Adipocyte (in vitro differentiated cells): ENCODE data around the gene VWC2L.
A peak's percentile ranks its signal among the peaks of the same experiment; 100 is the strongest.

Source experiments
- DNase-seq: peaks from one replicate; pipeline ENCODE4 v3.0.0-alpha.2; 2015; ENCODE audit warnings: low read depth
- H3K27me3 ChIP-seq: replicated peaks from 2 replicates; pipeline ENCODE4 v1.7.0; 2013; ENCODE audit warnings: mild to moderate bottlenecking, low read length, moderate library complexity; ENCODE audit not compliant: control insufficient read depth, insufficient read depth
- H3K36me3 ChIP-seq: 2 replicates; pipeline ENCODE4 v1.7.0; 2013; ENCODE audit warnings: low read length, mild to moderate bottlenecking, moderate library complexity; ENCODE audit not compliant: control insufficient read depth, insufficient read depth, severe bottlenecking
- H3K4me1 ChIP-seq: 2 replicates; pipeline ENCODE4 v1.7.0; 2013; ENCODE audit warnings: mild to moderate bottlenecking, low read length, moderate library complexity; ENCODE audit not compliant: control insufficient read depth, insufficient read depth
- H3K4me3 ChIP-seq: 2 replicates; pipeline ENCODE4 v1.7.0; 2013; ENCODE audit warnings: mild to moderate bottlenecking, low read length, moderate library complexity
- H3K9ac ChIP-seq: 2 replicates; pipeline ENCODE4 v1.7.0; 2013; ENCODE audit warnings: mild to moderate bottlenecking, low read length, moderate library complexity
- H3K9me3 ChIP-seq: 2 replicates; pipeline ENCODE4 v1.7.0; 2013; ENCODE audit warnings: mild to moderate bottlenecking, low read length, moderate library complexity; ENCODE audit not compliant: control insufficient read depth

The VWC2L gene

GRCh38 chr2:214542295-214542694 lies 131.4 kb downstream of the VWC2L start:
- Histone ChIP-seq H3K9ac (no peak overlapping the region), H3K4me1 (peaks cover 3% of the 10 kb centered on the region), H3K9me3 (no peaks in the 10 kb centered on the region), H3K27me3 (no peaks in the 10 kb centered on the region), H3K36me3 (no peaks in the 10 kb centered on the region), H3K4me3 (no peak overlapping the region)
- DNase-seq = no peak

GRCh38 chr2:214542866-214543265 lies 132.0 kb downstream of the VWC2L start:
- no peaks in the 10 kb centered on the region for H3K27me3 ChIP-seq
- peak; percentile 48 for DNase-seq
- H3K36me3 ChIP-seq = no peaks in the 10 kb centered on the region

GRCh38 chr2:214543386-214543955 lies 132.6 kb downstream of the VWC2L start:
- no peaks in the 10 kb centered on the region for H3K9me3 ChIP-seq
- peak; percentile 56 for DNase-seq
- H3K4me1 ChIP-seq = peaks cover 8% of the 10 kb centered on the region
- H3K4me3 ChIP-seq = no peak overlapping the region
- no peak overlapping the region for H3K9ac ChIP-seq
- H3K36me3 ChIP-seq = no peaks in the 10 kb centered on the region
- no peaks in the 10 kb centered on the region for H3K27me3 ChIP-seq

More at GRCh38 chr2:214542866-214543265, 132.0 kb downstream of the VWC2L start:
- peaks cover 3% of the 10 kb centered on the region for H3K4me1 ChIP-seq
- H3K9ac ChIP-seq = no peak overlapping the region
- H3K4me3 ChIP-seq = no peak overlapping the region
- H3K9me3 ChIP-seq = no peaks in the 10 kb centered on the region

GRCh38 chr2:214545898-214546542 lies 135.2 kb downstream of the VWC2L start:
- Histone ChIP-seq H3K9ac (no peak overlapping the region), H3K4me3 (no peak overlapping the region), H3K4me1 (peaks cover 8% of the 10 kb centered on the region), H3K27me3 (no peaks in the 10 kb centered on the region), H3K9me3 (no peaks in the 10 kb centered on the region), H3K36me3 (no peaks in the 10 kb centered on the region)
- DNase-seq = no peak

GRCh38 chr2:214547931-214548330 lies 137.1 kb downstream of the VWC2L start:
- H3K4me3 ChIP-seq = no peak overlapping the region
- no peaks in the 10 kb centered on the region for H3K9me3 ChIP-seq
- no peak for DNase-seq
- H3K9ac ChIP-seq = no peak overlapping the region
- H3K36me3 ChIP-seq = no peaks in the 10 kb centered on the region
- peaks cover 5% of the 10 kb centered on the region for H3K4me1 ChIP-seq
- no peaks in the 10 kb centered on the region for H3K27me3 ChIP-seq

- Histone ChIP-seq H3K9ac (no peak overlapping the region), H3K4me1 (peaks cover 5% of the 10 kb centered on the region), H3K4me3 (no peak overlapping the region), H3K36me3 (no peaks in the 10 kb centered on the region), H3K27me3 (no peaks in the 10 kb centered on the region), H3K9me3 (no peaks in the 10 kb centered on the region)
- peak; percentile 41 for DNase-seq
Observed at GRCh38 chr2:214549946-214550345, 139.1 kb downstream of the VWC2L start.

- H3K4me3 ChIP-seq = no peak overlapping the region
- H3K27me3 ChIP-seq = no peaks in the 10 kb centered on the region
- H3K36me3 ChIP-seq = no peaks in the 10 kb centered on the region
- H3K9me3 ChIP-seq = no peaks in the 10 kb centered on the region
- peaks cover 5% of the 10 kb centered on the region for H3K4me1 ChIP-seq
- DNase-seq = no peak
- H3K9ac ChIP-seq = no peak overlapping the region
Observed at GRCh38 chr2:214550786-214551185, 139.9 kb downstream of the VWC2L start.

- Histone ChIP-seq H3K27me3 (no peaks in the 10 kb centered on the region), H3K36me3 (no peaks in the 10 kb centered on the region), H3K4me1 (no peaks in the 10 kb centered on the region), H3K9me3 (no peaks in the 10 kb centered on the region), H3K4me3 (no peak overlapping the region), H3K9ac (no peak overlapping the region)
- DNase-seq = no peak
Observed at GRCh38 chr2:214557884-214558283, 147.0 kb downstream of the VWC2L start.

- Histone ChIP-seq H3K27me3 (no peaks in the 10 kb centered on the region), H3K4me1 (no peaks in the 10 kb centered on the region), H3K9ac (no peak overlapping the region), H3K36me3 (no peaks in the 10 kb centered on the region), H3K9me3 (no peaks in the 10 kb centered on the region), H3K4me3 (no peak overlapping the region)
- no peak for DNase-seq
Observed at GRCh38 chr2:214558341-214558740, 147.5 kb downstream of the VWC2L start.

- DNase-seq = no peak
- no peaks in the 10 kb centered on the region for H3K27me3 ChIP-seq
- no peaks in the 10 kb centered on the region for H3K4me1 ChIP-seq
- no peak overlapping the region for H3K9ac ChIP-seq
- H3K36me3 ChIP-seq = no peaks in the 10 kb centered on the region
- no peak overlapping the region for H3K4me3 ChIP-seq
- no peaks in the 10 kb centered on the region for H3K9me3 ChIP-seq
Observed at GRCh38 chr2:214560176-214560575, 149.3 kb downstream of the VWC2L start.

- H3K9ac ChIP-seq = no peak overlapping the region
- H3K4me3 ChIP-seq = no peak overlapping the region
- peak; percentile 57 for DNase-seq
- no peaks in the 10 kb centered on the region for H3K36me3 ChIP-seq
- H3K4me1 ChIP-seq = no peaks in the 10 kb centered on the region
- H3K27me3 ChIP-seq = no peaks in the 10 kb centered on the region
- H3K9me3 ChIP-seq = no peaks in the 10 kb centered on the region
Observed at GRCh38 chr2:214560618-214561190, 149.8 kb downstream of the VWC2L start.
